8988T (cell line): ENCODE results near the gene NLGN3.

Experiments
- DNase-seq: peaks from one replicate; pipeline ENCODE4 v3.0.0; 2011

NLGN3 gene

DNA sequence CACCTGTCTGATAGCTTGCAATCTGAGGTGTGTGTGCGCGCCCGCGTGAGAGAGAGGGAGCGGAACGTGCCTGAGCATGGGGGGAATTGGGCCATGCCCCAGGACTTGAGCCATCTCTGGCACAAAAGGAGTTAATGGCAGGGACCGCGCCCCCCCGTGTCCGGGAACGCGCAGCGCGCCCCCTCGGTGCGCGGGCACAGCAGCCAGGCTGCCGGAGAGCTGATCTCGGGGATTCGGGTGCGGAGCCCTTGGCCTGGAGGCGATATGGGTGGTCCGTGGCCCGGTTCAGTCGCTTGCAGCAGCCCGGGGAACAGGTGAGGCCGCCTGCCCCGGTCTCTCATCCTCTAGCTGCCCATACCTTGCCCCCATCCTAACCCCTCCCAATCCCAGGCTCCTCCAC, at the start of gene NLGN3:
TSS of gene NLGN3 (plus strand) at position 191 of the 400 bp plus-strand sequence. CDS start 2,909 bp downstream, outside the sequence.
- DNase-seq: peak; percentile 38

DNA sequence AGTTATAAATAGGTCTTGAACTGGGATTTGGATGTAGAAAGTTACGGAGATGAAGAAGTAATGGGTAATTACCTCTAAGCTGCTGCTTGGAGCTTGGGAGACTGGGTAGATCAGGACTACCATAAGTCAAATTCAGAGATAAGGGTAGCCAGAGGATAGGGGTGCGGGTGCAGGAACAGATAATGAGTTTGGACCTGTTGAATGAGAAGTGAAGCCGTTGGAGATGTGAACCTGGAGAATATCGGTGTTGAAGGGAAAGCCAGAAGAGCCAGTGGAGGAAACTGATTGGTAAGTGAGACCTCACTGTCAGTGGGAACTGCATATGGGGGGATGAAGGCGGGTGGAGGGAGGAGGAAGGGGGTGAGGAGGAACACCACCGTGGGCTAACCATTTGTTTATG, 49.6 kb upstream of the NLGN3 start:
- no peak for DNase-seq

DNA sequence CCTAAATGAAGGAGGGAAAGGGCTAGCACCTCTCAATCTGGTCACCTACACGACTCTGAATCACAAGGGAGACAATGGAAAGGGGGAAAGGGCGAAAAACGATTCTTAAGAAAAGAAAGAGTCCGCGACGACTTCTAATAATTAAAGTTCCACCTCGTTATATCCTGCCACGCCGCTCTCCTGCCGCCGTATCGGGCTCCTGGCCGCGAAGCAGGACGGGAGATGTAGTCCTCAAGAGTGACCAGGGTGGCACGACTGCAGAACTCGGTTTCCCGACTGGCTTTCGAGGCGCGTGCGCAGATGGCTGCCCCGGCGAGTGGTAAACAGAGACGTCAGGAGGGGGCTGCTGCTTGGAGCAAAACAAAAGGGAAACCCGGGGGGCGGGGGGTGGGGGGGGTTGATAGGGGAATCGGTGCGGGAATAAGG, 49.1 kb upstream of the NLGN3 start, which contains the start of gene FOXO4:
TSS of gene FOXO4 (plus strand) at position 297 of the 426 bp plus-strand sequence. CDS start 678 bp downstream, outside the sequence.
- peak; percentile 55 for DNase-seq

DNA sequence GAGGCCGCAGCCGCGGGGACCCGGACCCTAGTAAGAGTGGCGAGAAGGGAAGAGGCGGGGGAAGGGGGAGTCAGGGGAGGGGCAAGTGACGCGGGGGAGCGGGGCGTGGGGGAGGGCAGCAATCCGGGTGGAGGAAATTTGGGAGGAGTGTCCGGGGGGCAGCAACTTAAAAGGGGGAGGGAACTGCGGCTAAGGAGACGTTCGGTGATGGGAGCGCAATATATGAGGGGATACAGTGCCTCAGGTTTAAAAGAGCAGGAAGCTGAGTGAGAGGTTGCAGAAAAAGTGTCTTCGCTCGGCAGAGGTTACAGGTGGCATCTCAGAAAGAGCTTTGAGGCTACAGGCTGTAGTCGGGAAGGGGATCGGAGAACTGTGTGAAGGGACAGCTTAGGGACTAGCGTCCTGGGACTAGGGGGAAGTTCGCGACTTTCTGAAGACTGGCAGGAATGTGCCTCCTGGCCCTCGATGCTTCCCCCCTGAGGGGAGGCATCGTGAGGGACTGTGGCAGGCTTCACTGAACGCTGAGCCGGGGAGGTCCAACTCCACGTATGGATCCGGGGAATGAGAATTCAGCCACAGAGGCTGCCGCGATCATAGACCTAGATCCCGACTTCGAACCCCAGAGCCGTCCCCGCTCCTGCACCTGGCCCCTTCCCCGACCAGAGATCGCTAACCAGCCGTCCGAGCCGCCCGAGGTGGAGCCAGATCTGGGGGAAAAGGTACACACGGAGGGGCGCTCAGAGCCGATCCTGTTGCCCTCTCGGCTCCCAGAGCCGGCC, 48.5 kb upstream of the NLGN3 start:
- DNase-seq: no peak

DNA sequence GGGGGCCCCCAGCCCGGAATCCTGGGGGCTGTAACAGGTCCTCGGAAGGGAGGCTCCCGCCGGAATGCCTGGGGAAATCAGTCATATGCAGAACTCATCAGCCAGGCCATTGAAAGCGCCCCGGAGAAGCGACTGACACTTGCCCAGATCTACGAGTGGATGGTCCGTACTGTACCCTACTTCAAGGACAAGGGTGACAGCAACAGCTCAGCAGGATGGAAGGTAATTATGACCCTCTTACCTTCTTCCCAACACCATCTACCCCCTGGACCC, 47.9 kb upstream of the NLGN3 start:
- DNase-seq: no peak

DNA sequence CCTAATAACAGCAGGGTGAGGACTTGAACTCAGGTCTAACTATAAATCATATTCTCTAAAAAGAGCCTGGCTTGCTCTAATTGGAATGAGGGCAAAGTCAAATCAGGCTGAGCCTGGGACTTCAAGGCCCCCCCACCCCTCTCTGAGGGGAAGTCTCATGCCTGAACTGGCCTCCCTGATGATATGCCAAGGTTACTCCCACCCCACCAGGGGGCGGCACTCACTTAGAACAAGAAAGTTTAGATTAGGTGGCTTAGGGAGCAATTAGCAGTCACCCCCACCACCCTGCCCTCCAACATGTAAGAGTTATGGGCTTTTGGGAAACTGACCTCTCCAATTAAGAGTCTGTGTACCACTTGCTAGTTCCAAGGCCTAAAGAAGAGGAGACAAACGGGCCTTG, 46.3 kb upstream of the NLGN3 start:
- no peak for DNase-seq

DNA sequence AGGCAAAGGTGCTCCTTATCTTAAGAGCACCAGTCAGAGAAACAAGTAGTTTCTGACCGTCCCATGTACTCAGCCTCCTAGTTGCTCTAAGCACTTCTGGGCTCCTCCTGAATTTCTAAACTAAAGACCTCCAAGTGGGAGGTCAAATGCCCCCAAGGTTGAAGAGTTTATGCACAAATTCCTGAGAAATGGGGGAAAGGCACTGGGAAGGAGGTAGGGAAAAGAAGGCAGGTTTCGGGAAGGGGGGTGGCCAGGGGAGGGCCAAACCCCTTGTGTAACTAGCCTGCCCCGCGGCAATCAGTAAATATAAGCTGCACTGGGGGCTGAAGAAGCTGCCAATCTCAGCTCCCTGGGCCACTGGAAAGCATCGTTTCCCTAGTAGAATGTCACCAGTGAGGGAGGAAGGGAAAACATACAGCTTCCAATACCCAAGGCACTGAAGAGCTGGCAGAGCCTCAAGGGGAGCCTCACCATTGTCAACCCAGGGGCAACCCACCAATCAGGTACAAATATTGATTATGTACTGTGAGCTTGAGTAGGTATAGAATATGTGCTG, 45.6 kb upstream of the NLGN3 start:
- DNase-seq: no peak

DNA sequence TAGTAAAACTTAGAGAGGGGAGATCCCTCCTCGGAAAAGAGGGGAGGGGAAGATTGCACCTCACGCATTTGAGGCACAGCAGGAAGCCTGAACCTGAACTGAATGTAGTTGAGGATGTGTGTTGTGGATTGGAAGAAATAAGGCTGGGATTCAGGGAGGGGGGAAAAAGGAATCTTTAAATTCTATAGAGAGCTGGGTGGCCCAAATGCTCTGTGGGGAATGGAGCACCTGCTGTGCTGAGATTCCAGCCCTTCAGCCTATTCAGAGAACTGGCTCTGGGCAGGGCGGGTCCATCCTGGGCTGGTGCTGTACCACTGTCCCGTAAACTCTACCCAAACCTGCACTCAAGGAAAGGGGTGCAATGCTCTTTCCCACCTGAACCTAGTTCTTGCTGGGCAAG, 44.9 kb upstream of the NLGN3 start:
- no peak for DNase-seq

DNA sequence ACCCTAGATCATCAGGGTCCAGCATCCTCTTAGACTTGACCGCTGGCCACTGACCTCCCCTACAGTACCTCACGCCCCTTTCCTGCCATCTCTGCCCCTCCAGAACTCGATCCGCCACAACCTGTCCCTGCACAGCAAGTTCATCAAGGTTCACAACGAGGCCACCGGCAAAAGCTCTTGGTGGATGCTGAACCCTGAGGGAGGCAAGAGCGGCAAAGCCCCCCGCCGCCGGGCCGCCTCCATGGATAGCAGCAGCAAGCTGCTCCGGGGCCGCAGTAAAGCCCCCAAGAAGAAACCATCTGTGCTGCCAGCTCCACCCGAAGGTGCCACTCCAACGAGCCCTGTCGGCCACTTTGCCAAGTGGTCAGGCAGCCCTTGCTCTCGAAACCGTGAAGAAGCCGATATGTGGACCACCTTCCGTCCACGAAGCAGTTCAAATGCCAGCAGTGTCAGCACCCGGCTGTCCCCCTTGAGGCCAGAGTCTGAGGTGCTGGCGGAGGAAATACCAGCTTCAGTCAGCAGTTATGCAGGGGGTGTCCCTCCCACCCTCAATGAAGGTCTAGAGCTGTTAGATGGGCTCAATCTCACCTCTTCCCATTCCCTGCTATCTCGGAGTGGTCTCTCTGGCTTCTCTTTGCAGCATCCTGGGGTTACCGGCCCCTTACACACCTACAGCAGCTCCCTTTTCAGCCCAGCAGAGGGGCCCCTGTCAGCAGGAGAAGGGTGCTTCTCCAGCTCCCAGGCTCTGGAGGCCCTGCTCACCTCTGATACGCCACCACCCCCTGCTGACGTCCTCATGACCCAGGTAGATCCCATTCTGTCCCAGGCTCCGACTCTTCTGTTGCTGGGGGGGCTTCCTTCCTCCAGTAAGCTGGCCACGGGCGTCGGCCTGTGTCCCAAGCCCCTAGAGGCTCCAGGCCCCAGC, 43.8 kb upstream of the NLGN3 start:
- no peak for DNase-seq

DNA sequence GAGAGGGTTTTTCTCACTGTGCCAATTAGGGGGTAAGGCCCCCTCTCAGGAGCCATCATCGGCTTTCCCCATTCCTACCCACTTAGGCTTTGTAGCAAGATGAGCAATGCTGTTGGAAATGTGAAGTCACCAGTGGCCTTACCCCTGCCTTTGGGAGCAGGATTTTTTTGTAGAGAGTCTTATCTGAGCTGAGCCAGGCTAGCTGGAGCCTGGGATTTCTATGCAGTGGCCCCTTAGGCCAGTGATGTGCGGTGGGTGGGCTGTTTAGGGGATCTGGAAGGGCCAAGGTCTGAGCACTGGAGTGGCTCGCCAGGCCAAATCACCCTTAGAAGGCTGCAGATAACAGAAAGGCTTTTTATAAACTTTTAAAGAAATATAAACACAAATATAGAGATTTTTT, 42.3 kb upstream of the NLGN3 start:
- no peak for DNase-seq

DNA sequence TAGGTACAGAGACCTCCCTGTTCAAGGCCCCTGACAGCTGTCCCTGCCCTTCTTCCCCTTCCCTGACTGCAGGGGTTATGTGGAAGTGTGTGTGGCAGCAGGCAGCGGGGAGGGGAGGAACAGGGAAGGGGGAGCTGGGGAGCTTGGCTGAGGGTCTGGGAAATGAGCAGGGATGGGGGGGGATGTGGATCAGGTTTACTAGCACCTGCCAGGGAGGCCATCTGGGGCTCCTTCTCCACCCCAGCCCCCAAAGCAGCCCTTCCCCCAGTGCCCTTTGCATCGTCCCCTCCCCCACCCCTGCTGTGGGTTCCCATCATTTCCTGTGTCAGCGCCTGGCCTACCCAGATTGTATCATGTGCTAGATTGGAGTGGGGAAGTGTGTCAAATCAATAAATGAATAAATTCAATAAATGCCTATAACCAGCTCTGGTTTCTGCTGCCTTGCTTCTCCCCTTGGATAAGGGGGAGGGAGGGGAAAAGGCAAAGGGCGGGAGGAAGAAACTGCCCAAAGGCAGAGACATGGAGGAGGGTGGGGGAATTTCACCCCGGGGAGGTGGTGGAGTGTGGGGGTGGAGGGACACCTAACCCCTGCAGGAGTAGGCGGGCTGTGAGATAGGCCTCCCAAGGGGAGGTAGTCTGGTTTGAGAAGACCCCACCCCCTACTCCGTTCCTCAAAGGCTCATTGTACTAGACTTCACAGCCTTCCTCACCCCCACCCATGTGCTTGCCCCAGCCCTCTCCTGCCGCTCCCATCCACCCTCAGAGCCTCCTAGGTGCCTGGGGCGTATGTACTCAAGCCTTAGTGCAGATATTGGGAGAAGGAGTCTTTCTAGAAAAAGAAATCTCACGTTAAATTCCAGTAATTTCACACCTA, 41.3 kb upstream of the NLGN3 start:
- DNase-seq: no peak

DNA sequence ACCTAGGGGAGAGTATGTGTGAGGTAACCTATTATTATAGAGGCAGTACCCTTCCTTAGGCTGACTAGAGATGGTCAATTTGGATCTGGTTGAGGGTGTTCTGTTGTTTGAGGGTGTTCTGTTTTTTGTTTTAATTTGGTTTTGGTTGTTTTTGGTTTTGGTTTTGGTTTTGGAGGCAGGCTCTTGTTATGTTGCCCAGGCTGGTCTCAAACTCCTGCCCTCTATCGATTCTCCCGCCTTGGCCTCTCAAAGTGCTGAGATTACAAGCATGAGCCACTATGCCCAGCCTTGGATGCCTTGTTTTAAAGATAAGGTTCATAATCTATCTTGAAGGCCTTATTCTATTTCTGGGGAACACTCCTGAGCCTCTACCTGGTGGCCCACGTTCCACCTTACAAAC, 39.0 kb upstream of the NLGN3 start:
- DNase-seq: no peak

DNA sequence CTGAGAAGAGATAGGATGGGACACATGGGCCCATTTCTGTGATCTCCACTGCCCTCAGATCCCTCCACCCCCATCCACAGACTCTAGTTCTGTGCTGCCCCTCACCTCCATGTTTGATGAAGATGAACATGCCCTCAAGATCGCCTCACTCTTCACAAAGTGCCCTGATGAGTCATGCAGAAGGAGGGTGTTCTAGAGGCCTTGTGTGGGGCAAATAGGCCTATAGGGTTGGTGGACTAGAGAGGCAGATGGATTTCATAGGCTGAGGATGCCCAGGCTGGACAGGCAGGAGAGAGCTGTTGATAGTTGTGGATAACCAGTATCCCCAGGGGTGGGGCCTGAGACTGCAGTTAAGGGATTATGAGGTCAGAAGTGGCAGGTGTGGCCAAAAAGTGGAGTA, 38.2 kb upstream of the NLGN3 start, which contains the start of gene CXorf65:
TSS of gene CXorf65 (minus strand) at position 314 of the 400 bp plus-strand sequence. CDS start at position 130, 184 bp downstream.
- DNase-seq: no peak

DNA sequence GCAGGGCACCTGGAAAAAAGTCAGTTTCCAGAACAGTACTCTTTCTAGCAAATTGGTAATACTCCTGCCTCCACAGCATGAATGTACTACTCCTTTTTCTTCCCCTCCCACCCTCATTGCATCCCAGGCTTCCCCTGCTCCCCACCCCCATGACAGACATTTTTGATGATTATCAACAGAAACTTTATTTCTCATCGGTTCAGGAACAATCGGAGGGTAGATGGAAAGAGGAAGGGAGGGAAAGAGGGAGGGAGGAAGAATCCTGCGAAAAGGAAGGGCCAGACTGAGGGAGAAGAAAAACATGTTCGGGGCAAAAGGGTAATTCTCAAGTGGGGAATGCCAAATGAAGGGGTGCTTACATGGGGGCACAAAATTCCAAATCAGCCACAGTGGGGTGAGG, 37.4 kb upstream of the NLGN3 start:
- DNase-seq: no peak

DNA sequence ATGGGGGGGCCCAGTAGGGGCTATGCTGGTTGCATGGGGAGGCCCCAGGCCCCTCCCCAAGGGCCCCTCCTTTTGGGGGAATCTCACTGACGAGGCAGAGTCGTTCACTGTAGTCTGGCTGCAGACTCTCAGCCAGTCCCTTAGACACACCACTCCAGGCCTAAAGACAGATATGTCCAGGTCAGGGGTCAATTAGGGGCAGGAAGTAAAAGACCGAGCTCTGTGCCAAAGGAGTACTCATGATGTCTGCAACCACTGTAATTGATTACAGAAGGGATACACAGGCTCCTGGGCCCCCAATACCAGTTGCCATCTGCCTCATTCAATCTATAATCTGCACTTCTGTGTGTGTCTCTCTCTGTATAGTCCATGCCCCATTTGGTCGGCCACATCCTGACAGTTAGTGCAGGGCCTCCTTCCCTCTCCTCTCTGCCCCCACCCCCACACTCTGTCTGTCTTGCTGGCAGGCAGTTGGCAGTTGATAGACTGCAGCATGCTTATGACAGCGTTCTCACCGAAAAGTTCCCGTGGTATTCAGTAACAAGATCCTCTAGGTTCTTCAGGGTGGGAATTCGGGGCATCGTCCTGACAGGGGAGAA, 36.8 kb upstream of the NLGN3 start:
- DNase-seq: no peak

DNA sequence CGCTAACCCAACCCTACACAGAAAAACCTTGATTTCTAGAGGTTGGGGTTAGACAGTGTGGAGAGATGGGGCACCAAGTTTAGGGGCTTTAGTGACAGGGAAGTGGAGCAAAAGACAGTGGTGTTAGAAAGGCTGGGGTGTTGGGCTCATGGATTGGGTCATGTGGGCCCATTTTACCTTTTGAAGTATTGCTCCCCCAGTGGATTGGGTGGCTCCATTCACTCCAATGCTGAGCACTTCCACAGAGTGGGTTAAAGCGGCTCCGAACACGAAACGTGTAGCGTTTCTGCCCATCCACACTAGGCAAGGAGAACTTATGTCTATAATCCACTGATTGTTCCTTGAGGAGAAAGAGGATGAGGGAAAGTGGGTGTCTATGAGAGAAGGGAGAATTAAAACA, 35.6 kb upstream of the NLGN3 start:
- no peak for DNase-seq

DNA sequence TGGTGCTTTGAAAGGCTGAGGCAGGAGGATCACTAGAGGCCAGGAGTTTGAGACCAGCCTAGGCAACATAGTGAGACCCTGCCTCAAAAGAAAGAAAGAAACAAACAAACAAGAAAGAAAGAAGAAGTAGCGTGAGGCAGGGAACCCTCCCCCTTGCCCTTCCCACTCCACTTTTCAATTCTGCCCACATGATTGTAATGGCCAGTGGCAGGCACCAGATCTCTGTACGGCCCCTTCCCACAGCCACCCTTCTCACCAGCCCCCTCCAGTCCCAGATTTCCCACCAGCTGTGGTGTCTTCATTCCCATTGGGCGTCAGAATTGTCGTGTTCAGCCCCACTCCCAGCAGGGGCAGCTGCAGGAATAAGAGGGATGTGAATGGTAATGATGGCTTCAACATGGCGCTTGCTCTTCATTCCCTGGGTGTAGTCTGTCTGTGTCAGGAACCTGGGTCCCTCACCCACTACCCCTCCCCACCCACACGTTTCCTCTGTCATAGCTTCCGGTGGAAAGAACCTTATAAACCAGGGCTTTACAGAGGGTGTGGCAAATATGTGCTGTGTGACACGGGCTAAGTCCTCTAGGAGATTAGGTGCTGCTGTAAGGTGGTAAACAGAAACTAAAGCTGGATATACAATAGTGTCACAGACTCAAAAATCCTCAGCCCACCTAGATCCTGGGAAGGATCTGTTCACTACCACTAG, 33.3 kb upstream of the NLGN3 start, which contains the start of gene IL2RG:
TSS of gene IL2RG (minus strand) at position 437 of the 703 bp plus-strand sequence. CDS start at position 399, 38 bp downstream.
- no peak for DNase-seq

DNA sequence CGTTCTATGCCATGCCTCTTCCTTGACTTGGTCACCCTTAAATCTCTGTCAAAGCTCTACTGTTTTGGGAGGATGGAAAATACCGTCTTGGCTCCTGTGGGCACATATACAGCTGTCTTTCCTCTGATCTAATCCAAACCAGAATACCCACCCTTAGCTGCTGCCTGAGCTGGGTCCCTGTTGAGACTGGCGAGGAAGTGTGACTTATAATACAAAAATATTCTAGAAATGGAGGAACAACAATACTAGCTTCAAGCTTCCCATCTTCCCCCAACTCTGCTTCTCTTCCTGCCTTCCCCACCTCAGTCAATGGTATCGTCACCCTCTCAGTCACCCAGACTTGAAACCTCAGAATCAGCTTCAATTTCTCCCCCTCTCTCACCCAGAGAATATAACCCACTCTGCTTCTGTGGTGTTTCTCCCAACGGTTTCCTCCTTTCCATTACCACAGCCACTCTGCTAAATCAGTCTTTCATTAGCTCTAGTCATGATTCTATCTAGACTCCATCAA, 32.7 kb upstream of the NLGN3 start:
- DNase-seq: no peak

DNA sequence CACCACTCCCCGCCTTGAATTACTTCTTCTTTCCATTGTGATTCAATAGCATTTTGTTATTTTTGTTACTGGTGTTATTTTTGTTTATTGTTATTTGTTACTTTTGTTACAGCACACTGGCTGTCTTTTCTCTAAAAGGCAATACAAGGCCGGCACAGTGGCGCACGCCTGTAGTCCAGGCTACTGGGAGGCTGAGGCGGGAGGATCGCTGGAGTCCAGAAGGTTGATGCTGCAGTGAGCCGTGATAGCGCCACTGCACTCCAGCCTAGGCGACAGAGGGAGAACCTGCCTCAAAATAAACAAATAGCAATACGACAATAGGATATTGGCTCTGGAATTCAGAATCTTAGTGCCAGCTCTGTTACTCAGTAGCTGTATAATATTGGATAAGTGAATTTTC, 27.3 kb upstream of the NLGN3 start:
- no peak for DNase-seq

DNA sequence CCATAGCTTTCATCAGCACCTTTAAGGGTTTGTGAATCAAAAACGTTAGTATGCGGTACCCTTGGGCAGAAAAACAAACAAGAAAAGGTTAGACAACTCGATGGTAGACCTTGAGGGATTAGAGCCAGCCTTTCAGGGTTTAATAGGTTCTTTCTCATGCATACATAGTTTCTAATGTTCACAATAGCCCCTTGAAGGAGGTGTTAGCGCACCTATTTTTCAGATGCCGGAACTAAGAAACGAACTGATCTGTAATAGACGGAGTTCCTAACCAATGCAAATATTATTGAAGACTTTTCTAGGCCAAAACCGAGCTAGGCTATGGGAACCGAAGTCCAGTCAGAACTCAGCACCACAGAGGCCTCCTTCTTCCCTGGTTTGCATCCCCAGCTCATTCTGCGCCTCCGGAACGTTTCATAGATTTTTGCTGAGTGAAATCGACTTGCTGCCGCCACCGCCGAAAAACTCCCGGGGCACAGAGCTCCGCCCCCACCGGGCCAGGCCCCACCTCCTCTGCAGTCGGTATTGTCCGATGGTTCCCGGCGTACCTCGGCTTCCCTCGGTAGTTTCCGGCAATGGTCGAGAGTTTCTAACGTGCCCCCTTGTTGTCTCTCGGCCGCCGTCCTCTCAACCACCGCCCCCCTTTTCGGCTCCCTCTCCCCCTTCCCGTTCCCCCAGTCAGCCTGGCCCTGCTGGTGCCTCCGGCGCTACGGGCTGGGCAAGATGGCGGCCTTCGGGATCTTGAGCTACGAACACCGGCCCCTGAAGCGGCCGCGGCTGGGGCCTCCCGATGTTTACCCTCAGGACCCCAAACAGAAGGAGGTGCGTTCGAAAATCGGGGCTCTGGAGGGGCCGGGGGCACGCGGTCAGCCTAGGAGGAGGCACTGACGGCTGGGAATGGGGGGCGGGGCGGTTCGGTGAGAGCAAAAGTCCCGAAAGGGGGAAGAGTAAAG, 26.3 kb upstream of the NLGN3 start, which contains the start of gene MED12:
TSS of gene MED12 (plus strand) at position 565 of the 953 bp plus-strand sequence. CDS start at position 724, 159 bp downstream.
- DNase-seq: peak; percentile 31
